Spleen (tissue), 11 donors: ENCODE data around the gene FRAS1. TPM values are rescaled to one million over a fixed set of nuclear protein-coding genes. Genes with fewer than 3 reads are reported as not detected.

Experiments used
- DNase-seq: peaks from one replicate; pipeline ENCODE4 v3.0.0-alpha.2; 2020
- H3K27ac ChIP-seq, 8 donors: fragments of 200-600 bp; sonication (generic) in 7 of 8; 1 replicate in 4 of 8; 2 replicates in 4 of 8; pipeline versions ENCODE4 v1.5.0 to v1.8.0; 2016 to 2021; ENCODE audit warnings: inconsistent platforms in 4 of 8, mild to moderate bottlenecking in 4 of 8, moderate library complexity in 1 of 8
- H3K27me3 ChIP-seq, 7 donors: fragments of 200-600 bp; sonication (generic) in 6 of 7; replicated peaks in 1 of 7; 1 replicate in 4 of 7; 2 replicates in 3 of 7; pipeline versions ENCODE4 v1.5.0 to v1.8.0; 2016 to 2021; ENCODE audit warnings: inconsistent platforms in 3 of 7, mild to moderate bottlenecking in 1 of 7
- H3K36me3 ChIP-seq, 6 donors: fragments of 200-600 bp; sonication (generic) in 5 of 6; 1 replicate in 4 of 6; 2 replicates in 2 of 6; pipeline versions ENCODE4 v1.5.0 to v1.8.0; 2016 to 2021; ENCODE audit warnings: inconsistent platforms in 2 of 6
- H3K4me1 ChIP-seq, 6 donors: fragments of 200-600 bp; sonication (generic) in 5 of 6; 1 replicate in 3 of 6; 2 replicates in 3 of 6; pipeline versions ENCODE4 v1.5.0 to v1.8.0; 2016 to 2021; ENCODE audit warnings: inconsistent platforms in 3 of 6
- H3K4me3 ChIP-seq, 8 donors: fragments of 200-600 bp; sonication (generic) in 7 of 8; 1 replicate in 4 of 8; 2 replicates in 4 of 8; pipeline versions ENCODE4 v1.5.0 to v1.8.0; 2016 to 2021; ENCODE audit warnings: inconsistent platforms in 4 of 8, mild to moderate bottlenecking in 4 of 8, moderate library complexity in 2 of 8
- H3K9me3 ChIP-seq, 8 donors: fragments of 200-600 bp; sonication (generic) in 7 of 8; 1 replicate in 4 of 8; 2 replicates in 4 of 8; pipeline versions ENCODE4 v1.5.0 to v1.8.0; 2016 to 2021; ENCODE audit warnings: inconsistent platforms in 4 of 8
- POLR2A ChIP-seq, 3 donors: fragments of 450-650 bp; IDR thresholded peaks; one replicate each; pipeline ENCODE4 v1.5.1; 2017; ENCODE audit warnings: antibody characterized with exemption in 3 of 3, mild to moderate bottlenecking in 1 of 3
- POLR2AphosphoS5 ChIP-seq, 3 donors: sonication (generic); formaldehyde crosslinking; IDR thresholded peaks; one replicate each; pipeline ENCODE4 v1.5.1; 2017; ENCODE audit warnings: antibody characterized with exemption in 3 of 3
- WGBS, 5 donors: extraction: QIAGEN DNeasy Blood & Tissue Kit in 3 of 5; methylation state at CpG; one replicate each; pipeline versions ENCODE4 v1.1.5 to v1.1.7; 2013 to 2018; 5-methylcytosine and 5-hydroxymethylcytosine counted together
- intact Hi-C: fragments of 100-400 bp; cut with DNase I; formaldehyde crosslinking; loops from one replicate; pipeline ENCODE4 v1.15.0; 2023; ENCODE audit warnings: low total_unique reads
- polyA plus RNA-seq, 3 donors: library from polyadenylated mRNA; stranded (reverse); fragments of 200-250 nt; gene quantifications; one replicate each; pipeline ENCODE4 v1.2.1, GENCODE V29; 2013
- total RNA-seq, 7 donors: library from RNA; depleted of rRNA in 3 of 7; stranded (reverse); fragments of >200 nt in 3 of 7; fragmentation: NEBNext Ultra II Directional in 4 of 7; extraction: Animal tissue kit (Norgen Biotek cat#: 25700) in 4 of 7; gene quantifications; one replicate each; pipeline versions ENCODE4 v1.1.0 to v1.2.1, GENCODE V29; 2016 to 2021
- TF ChIP-seq, protein P1 (sequence below), 11 experiments: fragments of 200-600 bp in 7 of 11; fragments of 450-650 bp in 4 of 11; sonication (generic) in 4 of 11; IDR thresholded peaks in 8 of 11; conservative IDR thresholded peaks in 3 of 11; 1 replicate in 7 of 11; 2 replicates in 4 of 11; pipeline versions ENCODE4 v1.4.0 to v1.8.0; 2016 to 2021; ENCODE audit warnings: antibody characterized with exemption in 11 of 11, inconsistent platforms in 4 of 11, mild to moderate bottlenecking in 1 of 11
- donor health status: healthy with polysubstance abuse.
- donor health status: DM: no; HTN: no; CAD: no; lungs with moderate emphysema.
- donor health status: DM: no; HTN: no; CAD: no.
- donor health status: Bipolar disorder and iron deficiency.
- donor health status: healthy.
- donor health status: DM: no; HTN: no; CAD: no.
- donor health status: DM: yes; HTN: yes; CAD: no.

FRAS1 gene
- total and polyA plus RNA-seq, 10 donors, result 0.10 to 3.0 (median 1.3) TPM

DNA sequence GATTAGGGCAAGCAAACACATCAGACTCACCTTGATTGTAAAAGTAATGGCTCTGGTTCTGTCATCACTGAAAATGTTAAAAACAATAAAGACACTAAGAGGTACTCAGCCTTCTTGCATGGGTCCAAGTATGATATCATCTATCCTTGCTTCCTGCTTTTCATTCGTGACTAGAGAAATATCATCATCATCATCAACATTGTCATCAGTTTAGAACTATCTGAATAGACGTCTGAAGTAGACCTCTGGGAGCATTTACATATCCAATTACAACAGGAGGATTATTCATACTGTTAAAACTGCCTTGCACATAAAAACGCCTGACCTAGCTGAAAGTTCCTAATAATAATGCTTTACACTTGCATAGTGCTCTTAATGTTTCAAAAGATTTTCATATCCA is 9.8 kb upstream of the FRAS1 start:
- WGBS, 5 donors, result 67 to 87% (median 75%) methylated on average over 3 of the region's 3 CpGs
- Histone ChIP-seq H3K9me3 (no peaks in the 10 kb centered on the region), H3K4me3 (no peak overlapping the region), H3K27me3 (peaks cover 0 to 10% (median 5%) of the 10 kb centered on the region in 7 donors), H3K27ac (no peak overlapping the region), H3K4me1 (no peaks in the 10 kb centered on the region), H3K36me3 (no peaks in the 10 kb centered on the region)
- TF ChIP-seq POLR2A (IDR thresholded peaks at IDR 0.05) (no peak), POLR2AphosphoS5 (IDR thresholded peaks at IDR 0.05) (no peak)
- TF ChIP-seq, protein P1, sequence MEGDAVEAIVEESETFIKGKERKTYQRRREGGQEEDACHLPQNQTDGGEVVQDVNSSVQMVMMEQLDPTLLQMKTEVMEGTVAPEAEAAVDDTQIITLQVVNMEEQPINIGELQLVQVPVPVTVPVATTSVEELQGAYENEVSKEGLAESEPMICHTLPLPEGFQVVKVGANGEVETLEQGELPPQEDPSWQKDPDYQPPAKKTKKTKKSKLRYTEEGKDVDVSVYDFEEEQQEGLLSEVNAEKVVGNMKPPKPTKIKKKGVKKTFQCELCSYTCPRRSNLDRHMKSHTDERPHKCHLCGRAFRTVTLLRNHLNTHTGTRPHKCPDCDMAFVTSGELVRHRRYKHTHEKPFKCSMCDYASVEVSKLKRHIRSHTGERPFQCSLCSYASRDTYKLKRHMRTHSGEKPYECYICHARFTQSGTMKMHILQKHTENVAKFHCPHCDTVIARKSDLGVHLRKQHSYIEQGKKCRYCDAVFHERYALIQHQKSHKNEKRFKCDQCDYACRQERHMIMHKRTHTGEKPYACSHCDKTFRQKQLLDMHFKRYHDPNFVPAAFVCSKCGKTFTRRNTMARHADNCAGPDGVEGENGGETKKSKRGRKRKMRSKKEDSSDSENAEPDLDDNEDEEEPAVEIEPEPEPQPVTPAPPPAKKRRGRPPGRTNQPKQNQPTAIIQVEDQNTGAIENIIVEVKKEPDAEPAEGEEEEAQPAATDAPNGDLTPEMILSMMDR (IDR thresholded peaks at IDR 0.05 in 8 of 11, conservative IDR thresholded peaks at IDR 0.05 in 3 of 11), result no peak
- no peak for DNase-seq
- intact Hi-C loops, result no loop called here

DNA sequence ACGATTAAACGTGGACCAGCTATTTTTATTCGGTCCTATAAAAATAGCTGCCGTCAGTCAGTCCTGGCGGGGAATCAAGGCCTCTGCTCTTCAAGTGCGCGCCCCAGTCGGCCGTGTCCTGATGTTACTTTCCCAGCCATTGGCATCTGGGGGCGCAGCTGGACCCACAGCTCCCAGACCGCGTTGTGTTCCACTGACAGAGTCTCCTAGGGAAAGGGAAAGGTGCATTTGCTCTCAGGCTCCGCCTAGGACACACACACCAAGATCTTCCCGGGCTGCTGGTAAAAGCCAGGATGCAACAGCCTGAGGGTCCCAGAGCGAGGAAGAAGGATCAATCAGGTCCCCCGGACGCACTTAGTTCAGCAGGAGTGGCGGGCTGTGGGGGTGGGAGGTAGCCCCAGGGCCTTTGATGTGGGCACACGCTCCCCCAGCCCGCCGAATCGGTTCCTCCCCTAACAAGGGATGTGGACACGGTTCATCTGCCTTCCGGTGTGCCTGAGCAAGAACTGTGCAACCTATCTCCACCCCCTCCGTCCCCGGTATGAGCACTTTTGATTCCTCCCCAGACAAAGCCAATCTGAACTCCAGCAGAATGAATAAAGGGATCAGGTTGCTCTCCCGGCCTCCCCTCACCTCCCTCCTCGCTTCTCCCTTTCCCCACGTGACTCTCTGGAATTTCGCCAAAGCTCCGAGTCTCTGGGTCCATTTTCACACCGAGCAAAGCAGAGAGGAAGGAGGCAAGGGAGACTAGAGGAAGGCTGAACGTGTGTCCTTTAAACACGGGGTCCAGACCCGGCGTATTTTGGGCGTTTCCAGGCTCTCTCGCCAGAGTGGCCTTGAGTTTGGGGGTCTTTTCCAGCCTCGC is 626 bp upstream of the FRAS1 start:
- peaks cover 0 to 71% (median 26%) of the 10 kb centered on the region in 7 donors for H3K27me3 ChIP-seq
- intact Hi-C loops, result no loop called here
- TF ChIP-seq, protein P1 (IDR thresholded peaks at IDR 0.05 in 8 of 11, conservative IDR thresholded peaks at IDR 0.05 in 3 of 11), result no peak
- TF ChIP-seq POLR2AphosphoS5 (IDR thresholded peaks at IDR 0.05) (no peak), POLR2A (IDR thresholded peaks at IDR 0.05) (no peak)
- H3K9me3 ChIP-seq, result no peaks in the 10 kb centered on the region
- H3K36me3 ChIP-seq, result no peaks in the 10 kb centered on the region
- peak; percentile 80 for DNase-seq
- 5 to 7% (median 6%) methylated on average over 39 of the region's 39 CpGs for WGBS, 5 donors
- peak overlapping the region; percentile 50 to 78 (median 60) for H3K4me3 ChIP-seq
- peak overlapping the region in 1 of 8 donors; percentile 9 for H3K27ac ChIP-seq
- peaks cover 12 to 42% (median 35%) of the 10 kb centered on the region in 6 donors for H3K4me1 ChIP-seq

DNA sequence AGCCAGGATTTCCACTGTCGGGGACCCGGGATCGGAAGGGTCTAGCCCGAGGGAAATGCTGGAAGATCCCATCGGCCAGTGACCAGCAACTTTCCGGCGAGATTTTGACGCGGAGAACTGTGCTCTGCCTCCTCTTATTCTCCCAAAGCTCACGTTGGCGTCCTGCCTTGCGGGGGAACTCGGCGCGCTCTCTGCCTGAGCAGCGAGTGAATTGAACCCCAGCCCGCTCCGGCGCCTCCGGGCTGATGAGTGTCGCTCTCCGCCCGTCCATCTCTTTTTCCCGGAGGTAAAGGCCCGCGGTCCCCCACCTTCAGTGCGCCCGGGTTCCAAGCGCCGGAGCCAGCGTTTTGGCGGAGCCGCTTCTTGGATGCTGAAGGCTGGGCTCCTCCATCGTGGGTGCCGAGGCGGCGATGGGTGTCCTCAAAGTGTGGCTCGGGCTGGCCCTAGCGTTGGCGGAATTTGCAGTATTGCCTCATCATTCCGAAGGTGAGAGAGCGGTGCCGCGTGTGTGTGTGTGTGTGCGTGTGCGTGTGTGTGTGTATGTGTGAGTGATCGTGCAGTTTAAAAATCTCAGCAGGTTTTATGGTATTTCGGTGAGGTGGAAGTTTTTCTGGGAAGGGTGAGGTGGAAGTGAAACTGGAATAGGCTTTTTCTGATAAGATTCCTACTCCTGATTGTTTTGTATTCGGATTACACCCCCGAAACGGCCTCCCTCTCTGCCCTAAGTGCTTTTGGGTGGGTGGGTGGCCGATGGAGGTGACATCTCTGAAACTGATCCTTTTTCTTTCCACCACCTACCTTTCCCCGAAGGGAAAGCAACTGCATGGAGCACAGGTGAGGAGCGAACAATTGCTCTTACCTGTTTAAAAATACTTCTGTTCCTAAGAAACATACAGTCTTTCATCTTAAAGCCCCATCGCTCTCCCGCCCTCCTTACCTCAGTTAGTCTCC is 752 bp downstream of the FRAS1 start:
- 0 to 3% (median 1%) methylated on average over 34 to 56 of the region's 56 CpGs for WGBS, 5 donors
- peak overlapping the region; percentile 50 to 78 (median 60) for H3K4me3 ChIP-seq
- intact Hi-C loops, result no loop called here
- peak; percentile 83 for DNase-seq
- no peak overlapping the region for H3K27ac ChIP-seq
- peaks cover 12 to 42% (median 35%) of the 10 kb centered on the region in 6 donors for H3K4me1 ChIP-seq
- no peak for TF ChIP-seq POLR2AphosphoS5 (IDR thresholded peaks at IDR 0.05)
- H3K9me3 ChIP-seq, result no peaks in the 10 kb centered on the region
- H3K27me3 ChIP-seq, result peaks cover 0 to 74% (median 26%) of the 10 kb centered on the region in 7 donors
- H3K36me3 ChIP-seq, result no peaks in the 10 kb centered on the region

DNA sequence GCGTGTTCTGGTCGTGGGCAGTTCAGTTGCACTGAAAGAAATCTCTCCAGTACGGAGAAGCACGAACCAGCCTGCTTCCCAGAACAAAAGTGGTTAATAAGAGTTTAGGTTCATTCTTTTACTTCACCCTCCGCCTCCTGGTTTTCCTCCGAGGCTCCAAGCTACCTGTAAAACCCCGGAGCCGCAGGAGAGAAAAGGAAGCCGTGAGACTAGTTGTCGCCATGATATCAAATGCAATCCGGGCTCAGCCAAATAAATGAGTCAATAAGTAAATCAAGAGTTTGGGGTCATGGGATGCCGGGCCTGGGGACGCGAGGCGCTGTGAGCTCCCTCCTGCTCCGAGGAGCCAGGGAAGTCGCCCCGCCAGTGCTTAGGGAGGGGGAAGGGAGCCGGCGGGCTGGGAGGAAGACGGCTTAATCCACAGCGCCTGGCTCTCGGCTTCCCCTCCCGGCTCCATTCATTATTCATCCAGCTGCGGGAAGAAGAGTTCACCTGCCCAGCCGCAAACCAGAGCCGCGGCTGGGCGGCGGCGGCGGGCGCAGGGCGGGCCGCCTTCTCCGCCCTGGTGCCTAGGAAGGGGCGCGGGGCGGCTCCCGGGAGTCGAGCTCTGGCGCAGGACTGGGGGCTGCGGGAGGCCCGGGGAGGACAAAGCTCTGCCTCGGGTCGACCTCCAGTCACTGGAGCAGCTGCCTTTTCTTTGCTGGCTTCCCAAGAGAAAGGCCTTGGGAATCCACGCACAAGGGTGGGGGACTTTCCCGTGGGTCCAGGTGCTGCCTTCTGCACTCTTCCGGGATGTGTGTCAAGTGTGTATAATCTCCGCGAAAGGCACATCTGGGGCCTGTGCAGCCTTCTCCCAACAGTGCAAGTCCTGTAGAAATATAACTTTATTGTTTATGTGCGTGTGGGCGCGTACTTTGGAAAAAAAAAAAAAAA is 1.7 kb downstream of the FRAS1 start:
- intact Hi-C loops, result no loop called here
- peak; percentile 74 for DNase-seq
- WGBS, 5 donors, result 1% methylated on average over 51 to 54 of the region's 54 CpGs
- peaks cover 12 to 42% (median 35%) of the 10 kb centered on the region in 6 donors for H3K4me1 ChIP-seq
- H3K27ac ChIP-seq, result peak overlapping the region in 1 of 8 donors; percentile 23
- H3K9me3 ChIP-seq, result no peaks in the 10 kb centered on the region
- H3K27me3 ChIP-seq, result peaks cover 0 to 81% (median 26%) of the 10 kb centered on the region in 7 donors
- TF ChIP-seq POLR2AphosphoS5 (IDR thresholded peaks at IDR 0.05) (peak in 1 of 3 donors; percentile 10), POLR2A (IDR thresholded peaks at IDR 0.05) (no peak)
- TF ChIP-seq, protein P1 (IDR thresholded peaks at IDR 0.05 in 8 of 11, conservative IDR thresholded peaks at IDR 0.05 in 3 of 11), result no peak
- peak overlapping the region; percentile 50 to 78 (median 60) for H3K4me3 ChIP-seq
- H3K36me3 ChIP-seq, result no peaks in the 10 kb centered on the region
